Activated gamma-delta T cell treated with Interleukin-2 at 50 U/mL for 16 hours (primary cell): ENCODE results near the gene DNAH7.

Source experiments
- DNase-seq: peaks from one replicate; pipeline ENCODE4 v3.0.0-alpha.2; 2020

DNAH7 gene

DNA sequence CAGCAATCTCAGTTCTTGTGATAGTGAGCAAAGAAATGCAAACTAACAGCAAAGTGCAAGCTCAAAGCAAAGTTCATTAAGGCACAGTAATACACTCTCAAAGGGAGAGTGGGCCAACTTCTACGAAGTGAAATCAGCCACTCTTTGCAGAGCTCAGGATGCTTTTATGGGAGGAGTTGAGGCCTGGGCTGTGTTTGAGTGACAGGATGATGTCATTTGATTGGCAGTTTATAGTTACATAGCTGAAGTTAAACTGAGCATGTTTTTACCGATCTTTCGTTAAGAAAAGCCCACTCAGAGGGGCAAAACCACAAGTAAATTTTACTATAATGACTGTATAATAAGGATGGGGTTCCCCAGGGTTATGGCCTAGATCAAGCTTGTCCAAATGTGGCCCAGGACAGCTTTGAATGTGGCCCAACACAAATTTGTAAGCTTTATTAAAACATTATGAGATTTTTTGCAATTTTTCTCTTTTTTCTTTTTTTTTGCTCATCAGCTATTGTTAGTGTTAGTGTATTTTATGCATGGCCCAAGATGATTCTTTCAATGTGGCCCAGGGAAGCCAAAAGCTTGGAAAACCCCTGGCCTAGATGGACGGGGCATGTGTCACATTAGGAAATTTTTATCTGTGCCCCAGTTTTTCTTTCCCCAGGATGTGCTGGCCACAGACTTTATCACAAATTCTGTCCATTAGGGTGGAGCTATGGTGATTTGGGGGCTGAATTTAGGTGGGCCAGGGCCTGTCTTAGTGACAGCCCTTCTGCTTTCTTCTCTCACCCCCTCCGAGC lies 8.3 kb upstream of the DNAH7 start:
- no peak for DNase-seq

DNA sequence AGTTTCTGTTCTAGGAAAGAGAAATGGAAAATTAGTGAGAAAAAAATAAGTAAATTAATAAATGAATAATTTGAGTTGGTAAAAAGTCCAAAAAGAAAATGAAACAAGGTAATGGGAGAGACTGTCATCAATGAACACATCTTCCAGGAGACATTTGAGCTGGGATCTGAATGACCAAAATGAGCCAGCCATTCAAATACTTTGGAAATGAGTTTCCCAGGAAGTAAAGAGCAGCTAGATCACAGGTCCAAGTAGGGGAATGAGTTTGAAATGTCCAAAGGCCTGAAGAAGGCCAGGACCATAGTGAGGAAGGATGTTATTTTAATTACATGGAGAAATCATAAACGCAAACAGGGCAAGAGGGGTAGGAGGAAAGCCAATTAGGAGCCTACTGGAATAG lies 6.6 kb upstream of the DNAH7 start:
- no peak for DNase-seq

DNA sequence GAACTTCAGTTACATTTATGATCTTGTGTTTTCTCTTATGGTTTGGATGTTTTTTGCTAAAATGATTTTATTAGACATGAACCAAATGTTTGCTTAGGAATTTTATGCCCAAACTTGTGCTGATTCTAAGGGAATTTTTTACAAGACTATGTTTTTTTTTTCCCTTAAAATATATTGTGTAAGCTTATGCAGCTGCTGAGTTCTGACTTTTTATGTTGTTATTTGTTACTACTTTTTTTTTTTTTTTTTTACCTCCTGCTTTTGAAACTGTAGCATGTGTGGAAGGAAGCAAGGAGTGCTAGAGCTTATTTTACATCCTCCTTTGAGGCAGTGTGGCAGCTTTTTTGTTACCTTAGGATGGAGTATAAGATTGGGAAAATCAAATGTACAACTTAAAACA lies 6.0 kb upstream of the DNAH7 start:
- DNase-seq: no peak

DNA sequence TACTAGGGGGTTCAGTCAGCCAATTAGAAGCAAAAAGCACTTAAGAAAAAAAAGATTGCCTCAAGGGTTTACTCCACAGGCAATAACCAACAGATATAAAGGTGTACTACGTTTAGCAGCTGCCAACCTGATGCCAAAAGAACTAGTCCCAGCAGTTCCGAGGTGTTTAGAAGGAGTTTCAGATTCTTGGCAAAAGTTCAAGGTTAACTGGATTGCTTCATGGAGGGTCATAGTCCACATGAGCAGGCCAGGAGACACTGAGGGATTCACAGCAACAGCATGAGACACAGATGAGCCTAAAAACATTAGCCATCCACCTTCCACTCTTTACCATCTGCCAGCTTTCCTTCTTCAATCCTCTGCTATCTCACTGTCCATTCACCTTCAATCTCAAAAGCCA lies 4.9 kb upstream of the DNAH7 start:
- no peak for DNase-seq

DNA sequence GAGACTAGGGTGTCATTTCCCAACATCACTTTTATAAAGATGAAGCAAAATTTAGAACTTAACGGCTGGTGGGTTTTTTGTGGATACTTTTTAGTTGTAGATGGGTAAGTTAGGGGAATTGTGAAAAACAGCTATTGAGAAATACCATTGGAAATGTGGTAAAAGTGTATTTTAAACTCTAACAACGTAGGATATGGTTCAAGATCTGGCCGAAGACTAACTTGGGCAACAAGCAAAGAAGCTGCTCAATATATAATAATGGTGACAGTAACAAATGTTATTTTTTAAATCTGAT lies 1.6 kb downstream of the DNAH7 start:
- DNase-seq: no peak

DNA sequence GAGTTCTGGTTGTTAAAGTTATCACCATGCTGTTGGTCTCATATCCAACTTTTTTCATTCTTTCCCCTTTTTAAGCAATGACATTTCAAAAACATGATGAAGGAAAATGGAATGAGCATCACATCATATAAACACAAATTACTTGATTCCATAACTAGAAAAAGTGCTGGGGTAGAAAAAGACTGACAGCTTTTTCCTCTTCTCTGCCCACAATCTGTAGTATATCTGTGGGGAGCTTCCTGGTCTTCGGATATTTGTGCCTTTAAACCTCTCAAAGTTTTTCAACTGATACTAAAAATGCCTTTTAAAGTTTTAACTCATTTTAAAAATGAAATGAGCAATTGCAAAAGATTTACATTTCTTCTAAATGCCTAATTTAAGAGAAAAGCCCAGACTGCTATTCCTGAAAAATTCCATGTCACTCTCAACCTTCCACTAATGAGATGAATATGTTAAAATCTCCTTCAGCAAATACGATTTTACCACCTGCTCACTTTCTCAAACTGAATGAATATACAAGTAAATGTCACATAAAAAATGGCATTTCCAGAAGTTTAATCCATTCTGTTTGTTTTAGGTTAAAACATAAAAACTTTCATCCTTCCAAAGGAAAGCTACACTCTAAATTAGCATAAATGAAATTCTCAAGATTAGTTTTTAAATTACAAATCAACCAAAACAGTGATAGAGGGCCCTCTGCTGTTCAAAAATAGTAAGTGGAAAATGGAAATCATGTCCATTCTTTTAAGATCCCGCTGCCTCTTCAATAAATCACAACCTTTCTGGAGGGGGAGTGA lies 2.1 kb downstream of the DNAH7 start:
- DNase-seq: no peak

DNA sequence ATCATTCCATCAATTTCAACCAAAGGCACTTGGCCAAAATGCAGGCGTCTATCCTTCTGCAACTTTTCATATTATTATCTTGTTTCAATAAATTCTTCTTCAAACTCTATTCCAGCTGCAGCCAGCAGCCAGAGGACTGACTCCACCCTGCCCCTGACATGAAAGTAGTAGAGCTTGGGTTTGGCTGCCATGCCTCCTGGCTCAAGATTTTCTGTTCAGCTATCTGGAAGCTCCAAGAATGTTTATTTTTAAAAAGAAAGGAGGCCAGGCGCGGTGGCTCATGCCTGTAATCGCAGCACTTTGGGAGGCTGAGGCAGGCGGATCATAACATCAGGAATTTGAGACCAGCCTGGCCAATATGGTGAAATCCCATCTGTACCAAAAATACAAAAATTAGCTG lies 4.9 kb downstream of the DNAH7 start:
- no peak for DNase-seq

DNA sequence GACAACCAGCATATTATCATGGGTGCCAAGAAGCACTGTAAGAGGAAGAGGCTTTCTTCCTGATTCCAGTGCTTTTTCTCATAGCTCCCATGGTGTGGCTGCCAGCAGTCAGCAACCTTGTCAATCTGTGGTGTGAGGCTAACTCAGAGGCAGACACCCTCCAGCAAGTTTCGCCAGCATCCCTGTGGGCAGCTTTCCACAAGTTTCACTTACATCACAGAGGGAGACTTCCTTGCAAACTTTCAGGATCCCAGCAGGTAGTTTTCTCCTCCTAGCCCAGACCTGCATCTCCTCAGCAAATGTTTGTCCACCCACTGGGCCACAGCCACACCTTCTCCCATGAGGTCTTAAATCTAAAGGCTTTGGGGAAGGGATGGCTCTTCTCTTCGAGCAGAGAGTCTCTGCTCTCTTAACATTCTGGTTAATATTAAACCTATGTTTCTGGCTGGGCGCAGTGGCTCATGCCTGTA lies 9.1 kb downstream of the DNAH7 start:
- DNase-seq: no peak

DNA sequence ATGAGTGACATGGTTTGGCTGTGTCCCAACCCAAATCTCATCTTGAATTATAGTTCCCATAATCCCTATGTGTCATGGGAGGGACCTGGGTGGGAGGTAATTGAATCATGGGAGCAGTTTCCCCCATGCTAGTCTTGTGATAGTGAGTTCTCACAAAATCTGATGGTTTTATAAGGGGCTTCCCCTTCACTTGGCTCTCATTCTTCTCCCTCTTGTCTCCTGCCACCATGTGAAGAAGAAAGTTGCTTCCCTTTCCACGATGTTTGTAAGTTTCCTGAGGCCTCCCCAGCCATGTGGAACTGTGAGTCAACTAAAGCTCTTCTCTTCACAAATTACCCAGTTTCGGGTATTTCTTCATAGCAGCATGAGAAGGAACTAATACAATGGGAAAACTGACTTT lies 14.0 kb downstream of the DNAH7 start:
- no peak for DNase-seq

DNA sequence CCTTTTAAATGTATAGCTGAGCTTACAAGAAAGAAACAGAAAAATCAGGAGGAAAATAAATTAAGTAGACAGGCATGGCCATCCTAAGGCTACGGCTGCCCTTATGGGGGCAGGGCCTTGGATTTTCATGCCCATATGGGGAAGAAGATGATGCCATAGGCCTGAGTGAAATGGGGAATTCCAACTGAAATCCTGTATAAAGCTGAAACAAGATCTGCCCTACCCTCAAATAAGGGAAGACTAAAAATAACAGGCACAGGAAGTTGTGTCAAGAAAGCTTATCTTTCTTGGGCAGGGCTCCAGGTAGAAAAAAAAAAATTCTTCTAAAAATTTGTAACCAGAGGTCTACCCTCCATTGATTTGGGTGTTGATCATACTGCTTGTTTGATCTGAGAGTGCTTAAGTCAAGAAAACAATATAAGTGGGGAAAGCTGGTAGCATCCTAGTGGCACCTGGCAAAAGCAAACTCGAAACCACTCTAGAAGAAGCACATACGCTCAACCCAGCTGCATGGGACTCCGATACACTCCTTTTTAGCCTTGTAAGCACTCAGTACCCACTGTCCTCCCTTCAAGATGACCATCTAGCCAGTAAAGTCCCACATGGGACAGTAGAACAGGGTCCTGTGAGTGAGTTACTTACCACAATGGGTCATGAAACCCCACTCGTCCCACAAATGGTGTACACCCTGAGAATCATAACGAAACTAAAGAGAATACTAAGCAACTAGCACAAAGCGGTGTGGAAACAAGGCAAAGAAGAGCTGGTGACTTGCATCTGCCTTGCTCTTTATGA lies 22.3 kb downstream of the DNAH7 start:
- DNase-seq: no peak

DNA sequence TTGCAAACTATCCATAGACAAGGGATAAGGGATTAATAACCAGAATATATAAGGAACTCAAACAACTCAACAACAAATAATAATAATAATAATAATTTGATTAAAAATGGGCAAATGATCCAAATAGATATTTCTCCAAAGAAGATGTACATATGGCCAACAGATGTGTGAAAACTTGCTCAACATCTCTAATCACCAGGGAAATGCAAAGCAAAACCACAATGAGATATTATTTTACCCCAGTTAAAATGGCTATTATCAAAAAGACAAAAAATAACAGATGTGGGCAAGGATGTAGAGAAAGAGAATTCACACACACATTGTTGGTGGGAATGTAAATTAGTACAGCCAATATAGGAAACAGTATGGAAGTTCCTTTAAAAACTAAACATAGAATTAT lies 26.9 kb downstream of the DNAH7 start:
- DNase-seq: no peak

DNA sequence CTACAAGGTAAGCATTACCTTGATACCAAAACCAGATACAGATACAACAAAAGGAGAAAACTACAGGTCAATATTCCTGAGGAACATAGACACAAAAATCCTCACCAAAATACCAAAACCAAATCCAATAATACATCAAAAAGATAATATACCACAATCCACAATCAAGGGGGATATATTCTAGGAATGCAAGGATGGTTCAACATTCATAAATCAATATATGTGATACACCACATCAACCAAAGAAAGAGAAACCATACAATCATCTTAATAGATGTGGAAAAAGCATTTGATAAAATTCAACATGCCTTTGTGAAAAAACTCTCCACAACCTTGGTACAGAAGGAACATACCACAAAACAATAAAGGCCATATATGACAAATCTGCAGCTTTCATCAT lies 28.4 kb downstream of the DNAH7 start:
- DNase-seq: no peak

DNA sequence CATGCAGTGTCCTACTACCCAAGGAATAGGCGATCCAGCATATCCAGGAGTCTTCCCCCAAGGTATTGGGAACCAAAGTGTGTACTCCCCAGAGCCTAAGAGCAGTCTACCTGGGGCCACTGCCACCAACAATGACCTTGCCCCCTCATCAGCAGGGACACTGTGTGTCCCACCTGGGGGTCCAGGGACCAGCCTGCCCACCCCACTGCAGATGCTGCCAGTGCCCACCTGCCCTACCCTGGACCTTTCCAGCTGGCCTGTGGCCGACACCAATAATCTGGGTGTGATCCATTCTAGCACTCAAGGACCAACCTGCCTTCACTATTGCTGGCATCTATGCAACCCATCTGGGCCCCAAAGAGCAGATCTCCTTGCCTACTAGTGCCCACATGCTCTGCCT lies 32.2 kb downstream of the DNAH7 start:
- no peak for DNase-seq

DNA sequence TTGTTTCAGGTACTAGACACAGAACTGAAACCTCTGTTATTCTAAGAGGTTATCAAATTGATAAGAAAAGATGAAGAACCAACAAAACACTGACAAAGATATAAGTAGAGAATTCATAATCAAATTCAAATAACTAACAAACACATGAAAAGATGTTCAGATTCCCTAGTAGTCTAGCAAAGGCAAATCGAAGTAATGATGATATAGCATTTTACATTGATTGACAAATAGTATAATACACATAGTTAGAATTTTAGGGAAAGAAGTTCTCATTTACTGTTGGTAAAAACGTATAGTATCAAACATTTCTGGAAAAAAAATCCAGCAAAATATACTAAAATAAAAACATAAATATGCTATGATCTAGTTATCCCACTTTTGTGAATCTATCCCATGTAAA lies 50.6 kb downstream of the DNAH7 start:
- DNase-seq: no peak

DNA sequence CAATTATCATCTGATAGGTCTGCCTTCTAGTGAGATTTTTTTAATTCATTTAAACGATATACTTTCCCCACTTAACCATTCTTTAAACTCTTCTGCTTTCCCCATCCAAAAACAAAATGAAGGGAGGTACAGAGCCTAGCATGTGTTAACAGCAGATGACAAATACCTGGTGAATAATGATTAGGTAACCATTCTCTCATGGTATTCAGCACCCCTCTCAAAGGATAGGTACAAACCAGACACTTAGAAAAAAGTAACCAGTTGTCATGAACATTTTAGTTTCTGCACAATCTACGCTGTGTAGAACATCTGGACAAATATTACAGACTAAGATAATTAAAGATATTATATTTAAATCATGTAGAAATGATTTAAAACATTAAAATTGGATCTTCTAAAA lies 56.3 kb downstream of the DNAH7 start:
- no peak for DNase-seq

DNA sequence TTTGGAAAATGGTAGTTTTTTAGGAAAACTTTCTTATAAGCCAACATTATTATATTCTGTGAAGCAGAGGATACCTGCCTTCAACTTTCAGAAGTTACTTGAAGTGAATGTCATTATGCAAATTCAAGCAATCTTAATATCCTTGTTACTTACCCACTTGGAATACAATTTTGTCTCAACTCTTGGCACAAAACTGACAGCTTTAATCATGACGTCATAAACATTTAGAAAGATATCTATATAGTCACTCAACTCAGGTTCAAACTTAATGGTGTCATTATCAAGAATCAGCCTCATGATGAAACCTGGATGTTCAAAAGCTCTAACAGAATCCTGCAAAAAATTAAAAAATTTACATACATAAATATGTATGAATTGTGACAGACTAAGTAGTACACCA lies 68.1 kb downstream of the DNAH7 start:
- no peak for DNase-seq

DNA sequence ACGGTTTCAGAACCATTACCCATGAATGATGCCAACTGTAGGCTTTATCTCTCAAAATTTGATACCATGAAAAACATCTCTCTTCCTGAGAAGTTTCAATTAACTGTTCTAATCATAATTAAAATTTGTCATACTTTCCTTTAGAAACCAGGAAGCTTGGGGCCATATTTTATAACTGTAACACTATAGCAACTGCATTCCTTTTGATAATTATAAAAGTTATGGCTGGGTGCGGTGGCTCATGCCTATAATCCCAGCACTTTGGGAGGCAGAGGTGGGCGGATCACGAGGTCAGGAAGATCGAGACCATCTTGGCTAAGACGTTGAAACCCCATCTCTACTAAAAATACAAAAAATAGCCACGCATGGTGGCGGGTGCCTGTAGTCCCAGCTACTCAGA lies 70.6 kb downstream of the DNAH7 start:
- DNase-seq: no peak

DNA sequence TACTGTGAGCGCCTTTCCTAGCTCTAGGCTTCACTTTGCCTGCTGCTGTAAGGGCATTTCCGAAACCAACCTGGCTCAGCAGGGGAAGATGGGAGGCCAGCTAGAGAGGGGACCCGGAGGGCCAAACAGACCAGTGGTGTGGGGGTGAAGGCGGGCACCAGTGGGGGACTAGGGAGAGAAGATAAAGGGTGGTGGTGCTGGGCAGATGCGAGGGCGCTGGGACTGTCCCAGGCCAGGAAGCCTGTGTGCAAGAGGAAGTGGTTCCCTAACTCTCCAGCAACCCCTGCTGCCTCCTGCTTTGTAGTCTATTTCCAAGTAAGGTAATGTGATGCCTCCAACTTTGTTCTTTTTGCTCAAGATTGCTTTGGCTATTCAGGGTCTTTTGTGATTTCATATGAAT lies 73.1 kb downstream of the DNAH7 start:
- DNase-seq: no peak

DNA sequence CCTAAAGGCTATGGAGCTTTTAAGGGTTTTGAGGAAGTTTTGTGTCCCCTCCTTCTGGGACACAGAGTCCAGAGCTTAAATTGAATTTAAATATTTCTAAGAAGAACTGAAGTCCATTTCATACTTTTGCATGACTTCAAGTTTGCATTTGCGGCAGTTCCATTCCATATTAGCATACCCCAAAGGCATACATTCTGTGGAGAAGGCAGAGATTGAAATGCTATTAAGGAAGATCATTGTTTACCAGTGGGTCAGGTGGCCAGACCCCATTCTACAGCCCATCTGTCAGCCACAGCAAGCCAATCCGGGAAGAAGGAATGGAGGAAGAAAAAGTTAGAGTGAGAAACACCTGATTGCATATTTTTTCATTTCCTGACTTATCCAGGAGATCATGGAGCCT lies 75.0 kb downstream of the DNAH7 start:
- DNase-seq: no peak

DNA sequence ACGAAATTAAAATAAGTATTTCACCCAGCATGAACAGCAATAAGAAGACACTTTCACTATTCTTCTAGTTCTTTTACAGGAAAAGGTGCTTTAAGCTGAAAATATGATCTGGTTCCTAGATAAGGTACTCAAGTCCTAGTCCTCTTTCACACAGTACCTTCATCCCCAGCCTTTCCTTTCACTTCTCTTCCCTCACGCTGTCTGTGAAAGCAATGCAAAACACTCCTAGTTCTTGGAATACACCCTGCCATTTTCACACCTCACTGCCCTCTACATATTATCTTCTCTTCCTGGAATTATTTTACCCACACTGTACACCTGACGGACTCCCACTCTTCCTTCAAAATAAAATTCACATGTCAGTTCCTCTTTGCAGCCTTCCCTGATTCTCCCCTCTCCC lies 82.9 kb downstream of the DNAH7 start:
- no peak for DNase-seq

DNA sequence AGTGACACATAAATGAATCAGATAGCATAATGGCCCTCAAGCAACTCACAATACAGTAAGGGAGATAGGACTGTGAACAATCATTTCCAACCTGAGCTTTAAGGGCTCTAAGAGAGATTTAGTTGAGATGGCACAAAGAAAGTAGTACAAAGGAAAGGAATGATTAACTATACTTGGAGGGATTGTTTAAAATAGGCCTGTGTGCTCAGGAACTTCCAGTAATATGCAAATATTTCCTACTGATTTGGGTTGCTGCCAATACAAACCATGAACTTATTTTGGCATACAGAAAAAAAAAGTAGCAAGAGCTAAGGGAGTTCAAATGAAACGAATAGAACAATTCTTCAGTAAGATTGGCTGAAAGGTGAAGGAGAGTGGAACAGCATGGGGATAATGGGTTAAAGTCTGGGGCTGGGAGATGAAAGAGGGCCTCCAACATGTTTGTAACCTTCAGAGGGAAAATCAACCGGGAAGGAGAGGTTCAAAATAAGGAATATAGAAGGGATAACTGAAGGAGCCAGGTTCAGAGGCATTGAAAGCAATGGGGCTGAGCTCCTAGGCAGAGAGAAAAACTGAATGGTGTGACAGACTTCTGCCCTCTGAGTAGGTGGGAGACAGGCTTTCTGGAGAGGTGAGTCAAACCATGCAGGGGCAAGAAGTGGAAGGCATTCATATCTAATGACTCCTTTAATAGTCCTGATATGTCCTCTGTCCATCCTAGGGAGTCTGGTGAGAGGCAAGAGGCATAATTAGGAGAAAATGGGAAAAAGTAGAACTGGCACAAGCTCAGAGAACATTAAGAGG lies 83.5 kb downstream of the DNAH7 start:
- no peak for DNase-seq

DNA sequence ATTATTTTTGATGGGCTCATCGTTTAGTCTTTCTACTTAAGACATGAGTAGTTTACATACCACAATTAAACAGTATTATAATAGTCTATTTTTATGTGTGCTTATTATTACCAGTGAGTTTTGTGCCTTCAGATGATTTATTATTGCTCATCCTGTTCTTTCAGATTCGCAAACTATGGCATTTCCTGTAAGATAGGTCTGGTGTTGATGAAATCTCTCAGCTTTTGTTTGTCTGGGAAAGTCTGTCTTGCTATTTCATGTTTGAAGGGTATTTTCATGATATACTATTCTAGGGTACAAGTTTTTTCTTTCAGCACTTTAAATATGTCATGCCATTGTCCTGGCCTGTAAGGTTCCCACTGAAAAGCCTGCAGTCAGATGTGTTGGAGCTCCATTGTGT lies 101.3 kb downstream of the DNAH7 start:
- no peak for DNase-seq

DNA sequence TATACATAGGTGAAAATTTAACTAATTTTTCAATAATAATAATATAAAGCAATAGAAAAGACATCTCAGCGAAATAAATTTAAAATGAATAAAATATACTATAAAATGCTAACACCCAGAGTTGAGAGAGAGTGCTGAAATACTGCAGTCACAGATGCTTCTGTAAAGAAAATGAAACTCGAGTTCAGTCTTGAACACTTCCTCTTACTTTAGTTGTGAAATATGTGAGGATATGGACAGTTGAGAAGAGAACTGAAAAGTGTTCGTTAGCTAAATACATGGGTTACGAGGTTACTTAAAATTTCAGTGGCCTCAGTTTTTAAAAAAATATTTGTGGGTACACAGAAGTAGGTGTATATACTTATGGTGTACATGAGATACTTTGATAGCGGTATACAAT lies 106.8 kb downstream of the DNAH7 start:
- DNase-seq: no peak
